Measurements from ENCODE around the gene MCM9.

MCM9 gene

DNA sequence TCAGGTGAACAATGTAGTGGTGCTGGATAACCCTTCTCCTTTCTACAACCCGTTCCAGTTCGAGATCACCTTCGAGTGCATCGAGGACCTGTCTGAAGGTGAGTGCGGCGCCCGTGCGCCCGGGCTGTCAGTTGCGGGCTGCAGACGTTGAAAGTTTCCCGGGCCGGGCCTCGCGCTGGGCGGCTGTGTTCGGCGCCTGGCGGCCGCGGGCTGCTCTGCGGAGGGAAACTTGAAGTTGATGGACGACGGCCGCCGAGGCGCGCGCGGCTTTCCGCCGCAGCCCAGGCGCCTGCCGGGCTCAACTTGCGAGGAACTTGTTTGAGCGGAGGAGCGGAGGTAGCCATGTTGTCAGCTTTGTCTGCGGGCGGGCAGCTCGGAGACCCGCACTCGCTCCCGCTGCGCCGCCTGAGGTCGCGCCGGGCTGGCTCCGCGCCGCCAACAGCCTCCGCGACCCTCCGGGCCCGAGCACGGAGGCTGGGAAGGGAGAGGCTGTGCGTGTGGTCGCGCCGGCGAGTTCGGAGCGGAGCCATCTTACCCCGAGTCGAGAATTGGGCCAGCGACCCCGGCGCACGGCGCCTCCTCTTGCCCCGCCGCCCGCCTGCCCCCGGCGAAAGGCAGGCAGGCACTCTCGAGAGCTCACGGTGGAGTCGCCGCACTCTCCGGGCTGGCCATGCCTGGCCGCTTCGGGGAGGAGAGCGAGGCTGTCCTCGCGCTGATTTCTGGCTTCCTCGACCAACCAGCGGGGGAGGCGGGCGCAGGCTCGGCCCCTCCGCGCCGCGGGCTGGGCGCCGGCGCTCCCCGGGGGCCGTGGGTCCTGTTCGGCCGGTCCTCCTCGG is 40.3 kb downstream of the MCM9 start:
- peak overlapping the region; percentile 91 for H3K4me3 ChIP-seq (ENCODE audit: low read depth, low read length)

- H3K4me3 ChIP-seq (ENCODE audit: low read depth, low read length) = peak within 1 kb of the TSS; percentile 91
These were observed 41.0 kb downstream of the MCM9 start, which contains the start of gene ASF1A for GRCh38 chr6:118893807-118894424. ASF1A (plus strand) TSS chr6:118894152; CDS start chr6:118894414, 262 bp downstream.

- H3K4me3 ChIP-seq (ENCODE audit: low read depth, low read length) = peak overlapping the region; percentile 72
These were observed 41.7 kb downstream of the MCM9 start for GRCh38 chr6:118893064-118893806.

DNA sequence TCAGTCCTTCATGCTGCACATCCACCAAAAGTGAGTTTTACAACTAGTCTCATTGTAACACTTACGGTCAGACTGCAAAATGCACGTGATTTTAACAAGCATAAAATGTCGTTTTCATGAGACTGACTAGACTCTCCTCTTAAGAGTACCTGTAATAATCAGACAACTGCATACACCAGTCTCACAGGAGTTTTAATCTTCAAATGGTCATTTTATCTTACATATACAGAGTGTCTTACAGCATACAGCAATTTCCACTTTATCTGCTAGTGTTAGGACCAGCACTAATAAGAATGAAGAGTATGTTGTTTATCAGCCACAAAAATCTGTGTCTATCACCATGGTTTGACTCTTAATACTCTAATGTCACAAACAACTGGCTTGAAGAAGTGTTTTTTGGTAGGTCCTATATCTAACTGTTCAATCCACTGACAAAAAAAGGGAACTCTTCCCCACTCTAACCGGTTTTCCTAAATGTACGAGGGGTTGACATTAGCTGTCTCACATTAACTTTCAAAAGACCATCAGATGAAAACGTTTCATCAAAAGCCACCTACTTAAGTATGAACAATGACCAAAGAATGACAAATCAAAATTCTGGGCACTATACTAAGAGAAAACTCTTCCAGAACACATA is 42.5 kb downstream of the MCM9 start:
- H3K4me3 ChIP-seq (ENCODE audit: low read depth, low read length) = peak overlapping the region; percentile 72

DNA sequence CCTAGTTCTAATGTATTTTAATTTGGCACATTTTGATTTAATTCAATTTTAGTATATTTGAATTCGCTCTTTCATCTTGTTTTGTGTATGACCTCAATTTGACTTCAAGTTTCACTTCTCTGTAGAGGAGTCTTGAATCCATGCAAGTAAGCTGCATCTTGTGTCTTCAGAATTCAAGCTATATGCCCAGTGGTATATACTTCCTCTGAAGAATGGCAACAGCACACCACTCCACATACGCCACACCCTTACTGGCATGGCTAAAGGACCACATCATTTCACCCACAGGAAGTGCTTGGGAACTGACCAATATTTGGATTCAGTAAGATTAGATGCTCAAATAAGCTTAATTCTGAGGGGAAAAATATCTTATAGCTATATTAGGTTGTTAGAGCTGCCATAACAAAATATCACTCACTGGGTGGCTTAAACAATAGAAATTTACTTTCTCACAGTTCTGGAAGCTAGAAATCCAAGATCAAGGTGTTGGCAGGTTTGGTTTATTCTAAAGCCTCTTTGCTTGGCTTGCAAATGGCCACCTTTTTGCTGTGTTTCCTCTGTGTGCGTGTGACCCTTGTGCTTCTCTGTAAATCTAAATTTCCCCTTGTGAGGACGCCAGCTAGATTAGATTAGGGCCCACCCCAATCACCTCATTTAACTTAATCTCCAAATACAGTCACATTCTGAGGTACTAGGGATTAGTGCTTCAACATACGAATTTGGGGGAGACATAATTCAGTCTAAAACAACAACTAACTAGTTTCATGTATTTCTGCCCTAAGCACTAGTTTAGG is 43.8 kb downstream of the MCM9 start:
- no peak overlapping the region for H3K4me3 ChIP-seq (ENCODE audit: low read depth, low read length)

- no peak overlapping the region for H3K4me3 ChIP-seq (ENCODE audit: low read depth, low read length)
These were observed 45.8 kb downstream of the MCM9 start for GRCh38 chr6:118889163-118889562.

DNA sequence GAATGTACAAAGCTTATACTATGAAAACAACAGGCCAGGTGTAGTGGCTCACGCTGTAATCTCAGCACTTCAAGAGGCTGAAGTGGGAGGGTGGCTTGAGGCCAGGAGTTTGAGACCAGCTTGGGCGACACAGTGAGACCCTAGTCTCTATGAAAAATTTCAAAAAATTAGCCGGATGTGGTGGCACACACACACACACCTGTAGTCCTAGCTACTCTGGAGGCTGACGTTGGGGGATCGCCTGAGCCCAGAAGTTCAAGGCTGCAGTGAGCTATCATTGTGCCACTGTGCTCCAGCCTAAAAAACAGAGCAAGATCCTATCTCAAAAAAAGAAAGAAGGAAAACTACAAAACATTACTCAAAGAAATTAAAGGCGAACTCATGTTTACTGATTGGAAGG is 48.3 kb downstream of the MCM9 start:
- H3K4me3 ChIP-seq (ENCODE audit: low read depth, low read length) = no peak overlapping the region

DNA sequence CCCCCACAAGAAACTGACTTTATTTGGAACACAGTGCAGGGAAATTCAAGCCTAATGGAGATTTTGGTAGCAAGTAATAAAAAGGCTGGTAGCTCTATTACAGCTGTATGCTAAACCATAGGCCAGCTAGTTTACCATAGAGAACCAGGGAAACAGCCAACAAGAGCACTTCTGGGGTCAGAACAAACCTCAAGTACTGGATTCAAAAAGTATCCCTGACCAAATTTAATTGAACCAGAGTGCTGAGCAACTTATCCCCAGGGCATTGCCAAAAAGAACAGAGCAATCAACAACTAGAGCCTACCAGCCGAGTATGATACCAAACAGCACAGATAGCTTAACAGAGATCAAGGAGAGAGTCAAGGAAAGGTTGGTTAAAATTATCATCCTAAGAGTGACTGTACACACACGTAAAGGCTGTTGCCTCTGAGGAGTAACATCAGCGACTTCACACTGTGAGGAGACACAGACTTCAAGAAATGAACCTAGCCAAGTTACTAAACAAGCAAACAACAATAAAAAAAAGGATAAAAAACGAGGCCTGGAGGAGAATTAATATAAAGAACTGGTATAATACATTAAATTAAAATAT is 52.5 kb downstream of the MCM9 start:
- no peak overlapping the region for H3K4me3 ChIP-seq (ENCODE audit: low read depth, low read length)

DNA sequence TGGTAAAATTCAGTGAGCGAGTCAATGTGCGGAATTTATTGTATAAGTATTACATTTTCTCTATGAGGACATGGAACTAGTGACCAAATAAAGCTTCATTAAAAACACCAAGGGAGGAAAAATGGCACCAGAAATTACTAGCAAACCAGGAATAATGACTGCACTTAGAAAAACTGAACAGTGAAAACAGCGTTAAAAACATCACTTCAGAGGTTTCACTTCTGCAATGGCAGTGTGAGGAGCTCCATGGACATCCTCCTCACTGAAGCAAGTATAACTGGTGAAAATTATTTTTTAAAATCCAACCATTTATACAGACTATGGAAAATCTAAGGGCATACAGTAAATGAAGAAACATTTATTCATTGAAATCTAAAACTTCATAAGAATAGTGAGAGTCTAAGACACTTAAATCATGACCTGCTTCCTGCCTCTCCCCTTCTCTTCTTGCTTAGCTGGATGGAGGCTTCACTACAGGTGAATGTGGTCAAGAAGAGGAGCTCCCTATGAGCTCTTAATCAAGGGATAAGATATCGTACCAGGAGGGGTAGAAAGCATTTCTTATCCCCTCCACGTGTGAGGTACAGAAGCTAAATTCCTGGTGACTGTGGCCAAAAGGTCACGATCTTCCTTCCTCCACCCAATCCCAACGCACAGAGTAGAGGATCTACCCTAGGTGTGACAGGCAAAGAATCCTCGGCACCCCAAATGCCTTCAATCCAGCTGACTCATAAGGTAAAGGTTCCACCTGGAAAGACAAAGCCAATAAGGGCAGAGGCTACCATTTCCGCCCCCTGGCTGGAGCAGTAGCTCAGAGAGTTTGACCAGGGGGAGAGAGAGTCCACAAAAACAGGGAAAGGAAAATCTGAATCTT is 53.3 kb downstream of the MCM9 start:
- no peak overlapping the region for H3K4me3 ChIP-seq (ENCODE audit: low read depth, low read length)

DNA sequence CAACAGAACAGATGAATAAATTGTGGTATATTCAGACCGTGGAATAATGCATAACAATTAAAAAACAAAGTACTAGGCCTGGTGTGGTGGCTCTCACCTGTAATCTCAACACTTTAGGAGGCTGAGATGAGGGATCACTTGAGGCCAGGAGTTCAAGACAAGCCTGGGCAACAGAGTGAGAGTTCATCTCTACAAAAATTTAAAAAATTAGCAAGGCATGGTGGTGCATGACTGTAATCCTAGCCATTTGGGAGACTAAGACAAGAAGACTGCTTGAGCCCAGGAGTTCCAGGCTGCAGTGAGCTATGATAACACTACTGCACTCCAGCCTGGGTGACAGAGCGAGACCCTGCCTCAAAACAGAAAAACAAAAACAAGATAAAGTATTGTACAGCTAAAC is 57.2 kb downstream of the MCM9 start:
- no peak overlapping the region for H3K4me3 ChIP-seq (ENCODE audit: low read depth, low read length)

DNA sequence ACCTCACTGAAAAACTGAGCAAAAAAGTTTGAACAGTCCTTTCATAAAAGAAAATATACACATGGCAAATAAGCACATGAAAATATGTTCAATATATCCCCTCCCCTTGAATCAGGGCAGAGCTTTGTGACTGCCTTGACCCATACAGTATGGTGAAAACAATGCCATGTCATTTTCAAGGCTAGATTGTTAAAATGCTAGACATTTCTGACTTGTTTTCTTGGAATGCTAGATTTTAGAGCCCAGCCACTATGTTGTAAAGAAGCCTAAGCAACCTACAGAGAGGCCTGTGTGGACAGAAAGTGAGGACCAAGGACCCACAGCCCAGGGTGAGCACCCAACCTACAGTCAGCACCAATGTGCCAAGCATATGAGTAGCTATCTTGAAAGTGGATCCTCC is 58.1 kb downstream of the MCM9 start:
- no peak overlapping the region for H3K4me3 ChIP-seq (ENCODE audit: low read depth, low read length)

DNA sequence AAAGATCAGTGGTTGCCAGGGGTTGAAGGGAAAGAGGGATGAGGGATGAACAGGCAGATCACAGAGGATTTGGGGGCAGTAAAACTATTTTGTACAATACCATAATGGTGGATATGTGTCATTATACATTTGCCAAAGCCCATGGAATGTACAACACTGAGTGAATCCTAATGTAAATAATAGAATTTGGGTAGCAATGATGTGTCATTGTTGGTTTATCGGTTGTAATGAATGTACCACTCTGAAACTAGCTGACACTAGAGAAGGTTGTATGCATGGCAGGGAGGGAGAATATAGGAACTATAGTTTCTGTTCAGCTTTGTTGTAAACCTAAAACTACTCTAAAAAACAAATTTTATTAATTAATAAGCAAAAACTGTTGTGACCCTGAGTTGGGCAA is 58.8 kb downstream of the MCM9 start:
- no peak overlapping the region for H3K4me3 ChIP-seq (ENCODE audit: low read depth, low read length)

GRCh38 chr6:118875672-118876071 is 59.3 kb downstream of the MCM9 start:
- H3K4me3 ChIP-seq (ENCODE audit: low read depth, low read length) = no peak overlapping the region

GRCh38 chr6:118873239-118873638 is 61.7 kb downstream of the MCM9 start:
- H3K4me3 ChIP-seq (ENCODE audit: low read depth, low read length) = no peak overlapping the region

DNA sequence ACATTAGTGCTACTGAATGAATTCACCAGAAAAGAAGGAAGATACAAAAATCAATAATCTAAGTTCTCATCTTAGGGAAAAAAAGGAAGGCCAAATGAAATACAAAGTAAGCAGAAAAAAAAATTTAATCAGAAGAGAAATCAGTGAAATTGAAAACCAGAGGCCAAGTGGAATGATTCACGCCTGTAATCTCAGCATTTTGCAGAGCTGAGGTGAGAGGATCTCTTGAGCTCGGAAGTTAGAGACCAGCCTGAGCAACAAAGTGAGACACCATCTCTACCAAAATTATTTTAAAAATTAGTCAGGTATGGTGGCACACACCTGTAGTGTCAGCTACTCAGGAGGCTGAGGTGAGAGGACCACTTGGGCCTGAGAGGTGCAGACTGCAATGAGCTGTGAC is 62.2 kb downstream of the MCM9 start:
- no peak overlapping the region for H3K4me3 ChIP-seq (ENCODE audit: low read depth, low read length)

GRCh38 chr6:118872318-118872717 is 62.6 kb downstream of the MCM9 start:
- no peak overlapping the region for H3K4me3 ChIP-seq (ENCODE audit: low read depth, low read length)

- no peak overlapping the region for H3K4me3 ChIP-seq (ENCODE audit: low read depth, low read length)
These were observed 63.6 kb downstream of the MCM9 start for GRCh38 chr6:118871331-118871730.

GRCh38 chr6:118869894-118870589 is 64.9 kb downstream of the MCM9 start:
- H3K4me3 ChIP-seq (ENCODE audit: low read depth, low read length) = no peak overlapping the region

- no peak overlapping the region for H3K4me3 ChIP-seq (ENCODE audit: low read depth, low read length)
These were observed 65.6 kb downstream of the MCM9 start for GRCh38 chr6:118869350-118869749.
